Testis (tissue), 2 donors: ENCODE results near the gene PPEF1.

Experiments
- POLR2A ChIP-seq: fragments of 450-650 bp; IDR thresholded peaks from one replicate; pipeline ENCODE4 v1.6.1; 2017; ENCODE audit warnings: antibody characterized with exemption, mild to moderate bottlenecking, moderate library complexity
- TF ChIP-seq, protein P1 (sequence below), 3 experiments: fragments of 450-650 bp in 2 of 3; fragments of 200-600 bp in 1 of 3; sonication (generic) in 1 of 3; IDR thresholded peaks; one replicate each; pipeline ENCODE4 v1.5.1; 2016 to 2019; ENCODE audit warnings: antibody characterized with exemption in 3 of 3, mild to moderate bottlenecking in 2 of 3, moderate library complexity in 1 of 3

GRCh38 chrX:18789916-18790315 lies 82.5 kb downstream of the PPEF1 start:
- TF ChIP-seq, protein P1, sequence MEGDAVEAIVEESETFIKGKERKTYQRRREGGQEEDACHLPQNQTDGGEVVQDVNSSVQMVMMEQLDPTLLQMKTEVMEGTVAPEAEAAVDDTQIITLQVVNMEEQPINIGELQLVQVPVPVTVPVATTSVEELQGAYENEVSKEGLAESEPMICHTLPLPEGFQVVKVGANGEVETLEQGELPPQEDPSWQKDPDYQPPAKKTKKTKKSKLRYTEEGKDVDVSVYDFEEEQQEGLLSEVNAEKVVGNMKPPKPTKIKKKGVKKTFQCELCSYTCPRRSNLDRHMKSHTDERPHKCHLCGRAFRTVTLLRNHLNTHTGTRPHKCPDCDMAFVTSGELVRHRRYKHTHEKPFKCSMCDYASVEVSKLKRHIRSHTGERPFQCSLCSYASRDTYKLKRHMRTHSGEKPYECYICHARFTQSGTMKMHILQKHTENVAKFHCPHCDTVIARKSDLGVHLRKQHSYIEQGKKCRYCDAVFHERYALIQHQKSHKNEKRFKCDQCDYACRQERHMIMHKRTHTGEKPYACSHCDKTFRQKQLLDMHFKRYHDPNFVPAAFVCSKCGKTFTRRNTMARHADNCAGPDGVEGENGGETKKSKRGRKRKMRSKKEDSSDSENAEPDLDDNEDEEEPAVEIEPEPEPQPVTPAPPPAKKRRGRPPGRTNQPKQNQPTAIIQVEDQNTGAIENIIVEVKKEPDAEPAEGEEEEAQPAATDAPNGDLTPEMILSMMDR (IDR thresholded peaks at IDR 0.05): no peak
- no peak for TF ChIP-seq POLR2A
